Nephron progenitor cell (in vitro differentiated cells): ENCODE measurements around the gene ART4.

Experiments used
- DNase-seq: peaks from one replicate; pipeline ENCODE4 v3.0.0; 2021
- H3K27ac Mint-ChIP-seq: 2 replicates; pipeline ENCODE4 v1.8.0; 2021; ENCODE audit warnings: mild to moderate bottlenecking, moderate library complexity, mixed read lengths
- H3K27me3 Mint-ChIP-seq: 2 replicates; pipeline ENCODE4 v1.8.0; 2021; ENCODE audit warnings: mild to moderate bottlenecking, low read depth, mixed read lengths; ENCODE audit not compliant: poor library complexity
- H3K36me3 Mint-ChIP-seq: 2 replicates; pipeline ENCODE4 v1.8.0; 2021; ENCODE audit warnings: low read depth, mixed read lengths
- H3K4me1 Mint-ChIP-seq: 2 replicates; pipeline ENCODE4 v1.8.0; 2021; ENCODE audit warnings: mixed read lengths
- H3K4me3 Mint-ChIP-seq: 2 replicates; pipeline ENCODE4 v1.8.0; 2021; ENCODE audit warnings: mild to moderate bottlenecking, moderate library complexity, mixed read lengths
- H3K9me3 Mint-ChIP-seq: 2 replicates; pipeline ENCODE4 v1.8.0; 2021; ENCODE audit warnings: mild to moderate bottlenecking, moderate library complexity, mixed read lengths
- TF ChIP-seq, protein P1 (sequence below): fragments of 200-600 bp; sonication (generic); IDR thresholded peaks from 2 replicates; pipeline ENCODE4 v1.5.0; 2021; ENCODE audit warnings: antibody characterized with exemption

ART4 gene

DNA sequence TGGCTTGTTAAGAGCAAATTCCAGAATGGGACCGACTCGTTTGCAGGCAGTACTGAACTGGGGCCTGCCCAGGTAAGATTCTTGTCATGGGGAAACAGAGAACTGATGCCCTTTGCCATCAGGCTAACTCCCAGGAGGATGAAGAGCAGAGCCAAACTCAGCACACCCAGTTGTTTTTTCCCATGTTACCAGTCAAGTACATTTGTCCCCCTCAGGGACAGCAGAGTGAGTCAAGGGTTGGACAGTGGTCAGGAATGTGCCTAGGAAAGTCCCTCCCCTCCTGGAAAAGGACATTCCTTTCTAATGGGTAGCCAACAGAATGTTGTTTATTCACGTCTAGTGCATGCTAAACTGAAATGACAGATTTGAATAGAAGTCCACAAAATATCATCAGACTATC is 1.6 kb downstream of the ART4 start:
- H3K27me3 Mint-ChIP-seq, result peaks cover 3% of the 10 kb centered on the region
- peaks cover 7% of the 10 kb centered on the region for H3K4me1 Mint-ChIP-seq
- DNase-seq, result no peak
- H3K9me3 Mint-ChIP-seq, result peaks cover 9% of the 10 kb centered on the region
- H3K4me3 Mint-ChIP-seq, result no peak overlapping the region
- no peak overlapping the region for H3K27ac Mint-ChIP-seq
- H3K36me3 Mint-ChIP-seq, result no peaks in the 10 kb centered on the region
- TF ChIP-seq, protein P1, sequence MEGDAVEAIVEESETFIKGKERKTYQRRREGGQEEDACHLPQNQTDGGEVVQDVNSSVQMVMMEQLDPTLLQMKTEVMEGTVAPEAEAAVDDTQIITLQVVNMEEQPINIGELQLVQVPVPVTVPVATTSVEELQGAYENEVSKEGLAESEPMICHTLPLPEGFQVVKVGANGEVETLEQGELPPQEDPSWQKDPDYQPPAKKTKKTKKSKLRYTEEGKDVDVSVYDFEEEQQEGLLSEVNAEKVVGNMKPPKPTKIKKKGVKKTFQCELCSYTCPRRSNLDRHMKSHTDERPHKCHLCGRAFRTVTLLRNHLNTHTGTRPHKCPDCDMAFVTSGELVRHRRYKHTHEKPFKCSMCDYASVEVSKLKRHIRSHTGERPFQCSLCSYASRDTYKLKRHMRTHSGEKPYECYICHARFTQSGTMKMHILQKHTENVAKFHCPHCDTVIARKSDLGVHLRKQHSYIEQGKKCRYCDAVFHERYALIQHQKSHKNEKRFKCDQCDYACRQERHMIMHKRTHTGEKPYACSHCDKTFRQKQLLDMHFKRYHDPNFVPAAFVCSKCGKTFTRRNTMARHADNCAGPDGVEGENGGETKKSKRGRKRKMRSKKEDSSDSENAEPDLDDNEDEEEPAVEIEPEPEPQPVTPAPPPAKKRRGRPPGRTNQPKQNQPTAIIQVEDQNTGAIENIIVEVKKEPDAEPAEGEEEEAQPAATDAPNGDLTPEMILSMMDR, result no peak

DNA sequence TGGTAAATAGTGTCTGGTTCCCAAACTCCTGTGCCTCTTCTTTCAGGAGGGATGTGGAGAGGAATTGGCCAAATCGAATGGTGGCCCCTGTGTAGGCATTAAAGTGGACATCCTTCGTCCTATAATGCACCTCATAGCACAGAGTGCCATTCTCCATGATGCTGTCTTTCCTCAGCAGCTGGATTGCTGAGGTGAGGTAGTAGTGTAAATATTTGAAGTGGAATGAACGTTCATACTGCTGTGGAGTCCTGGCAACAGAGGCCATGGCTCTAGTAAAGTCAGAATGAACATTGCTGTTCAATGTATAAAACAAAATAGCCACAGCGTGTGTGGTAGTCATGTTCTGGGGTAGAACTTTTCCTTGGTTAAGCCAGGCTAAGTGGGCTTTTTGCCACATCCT is 2.7 kb downstream of the ART4 start:
- peaks cover 5% of the 10 kb centered on the region for H3K4me1 Mint-ChIP-seq

DNA sequence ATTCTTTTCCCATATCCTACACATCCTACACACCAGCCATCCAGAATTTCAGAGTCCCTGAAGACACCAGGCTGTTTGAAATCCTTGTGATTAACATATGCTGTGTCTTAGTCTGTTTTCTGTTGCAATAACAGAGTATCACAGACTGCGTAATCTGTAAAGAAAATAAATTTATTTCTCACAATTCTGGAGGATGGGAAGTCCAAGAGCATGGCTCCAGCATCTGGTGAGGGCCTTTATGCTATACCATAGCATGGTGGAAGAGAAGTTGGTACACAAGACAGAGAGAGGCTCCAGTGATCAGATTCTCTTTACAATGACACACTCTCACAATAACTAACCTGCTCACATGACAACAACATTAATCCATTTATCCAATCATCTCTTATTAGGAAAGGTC is 4.1 kb downstream of the ART4 start:
- Mint-ChIP-seq H3K4me1 (peaks cover 9% of the 10 kb centered on the region), H3K27ac (no peak overlapping the region), H3K36me3 (no peaks in the 10 kb centered on the region), H3K4me3 (no peak overlapping the region), H3K27me3 (peaks cover 3% of the 10 kb centered on the region), H3K9me3 (peaks cover 9% of the 10 kb centered on the region)
- no peak for DNase-seq
- TF ChIP-seq, protein P1, result no peak

More for the DNA sequence above, 2.7 kb downstream of the ART4 start:
- TF ChIP-seq, protein P1, result no peak
- Mint-ChIP-seq H3K36me3 (no peaks in the 10 kb centered on the region), H3K9me3 (peaks cover 9% of the 10 kb centered on the region), H3K4me3 (no peak overlapping the region), H3K27ac (no peak overlapping the region), H3K27me3 (peaks cover 3% of the 10 kb centered on the region)
- no peak for DNase-seq

DNA sequence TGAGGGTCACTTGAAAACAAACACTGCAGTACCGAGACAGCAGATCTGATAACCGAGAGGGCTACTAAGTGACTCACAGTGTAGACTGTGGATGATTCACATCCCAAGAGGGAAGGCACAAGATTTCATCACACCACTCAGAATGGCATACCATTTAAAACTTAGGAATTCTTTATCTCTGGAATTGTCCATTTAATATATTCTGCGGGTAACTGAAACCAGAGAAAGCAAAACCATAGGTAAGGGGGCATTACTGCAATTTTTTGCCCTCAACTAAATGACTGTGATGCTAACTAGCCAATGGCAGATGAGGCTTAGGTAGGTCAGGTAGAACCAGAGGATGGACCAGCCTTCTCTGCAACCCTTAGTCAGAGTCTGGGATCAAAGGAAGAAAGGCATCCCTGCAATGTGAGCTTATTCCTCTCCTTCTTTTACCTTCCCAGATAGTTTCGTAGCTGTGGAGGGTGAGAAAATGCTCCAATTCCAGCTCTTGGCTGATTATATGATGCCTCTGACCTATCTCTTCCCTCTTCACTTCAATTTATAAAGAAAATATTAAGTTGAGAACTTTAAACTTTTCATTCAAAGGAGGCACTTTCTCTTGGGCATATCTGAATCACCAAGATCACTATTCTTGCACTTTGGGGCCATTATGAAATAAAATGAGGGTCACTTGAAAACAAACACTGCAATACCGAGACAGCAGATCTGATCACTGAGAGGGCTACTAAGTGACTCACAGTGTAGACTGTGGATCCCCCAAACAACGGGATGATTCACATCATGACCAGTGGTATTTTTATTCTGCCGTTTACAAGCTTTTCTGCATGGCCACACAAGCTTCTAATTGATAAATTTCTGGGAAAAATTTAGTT is 6.8 kb downstream of the ART4 start:
- DNase-seq, result no peak
- peaks cover 9% of the 10 kb centered on the region for H3K4me1 Mint-ChIP-seq
- H3K9me3 Mint-ChIP-seq, result peaks cover 9% of the 10 kb centered on the region
- H3K4me3 Mint-ChIP-seq, result no peak overlapping the region
- peaks cover 6% of the 10 kb centered on the region for H3K27me3 Mint-ChIP-seq
- no peak overlapping the region for H3K27ac Mint-ChIP-seq
- TF ChIP-seq, protein P1, result no peak
- no peaks in the 10 kb centered on the region for H3K36me3 Mint-ChIP-seq

DNA sequence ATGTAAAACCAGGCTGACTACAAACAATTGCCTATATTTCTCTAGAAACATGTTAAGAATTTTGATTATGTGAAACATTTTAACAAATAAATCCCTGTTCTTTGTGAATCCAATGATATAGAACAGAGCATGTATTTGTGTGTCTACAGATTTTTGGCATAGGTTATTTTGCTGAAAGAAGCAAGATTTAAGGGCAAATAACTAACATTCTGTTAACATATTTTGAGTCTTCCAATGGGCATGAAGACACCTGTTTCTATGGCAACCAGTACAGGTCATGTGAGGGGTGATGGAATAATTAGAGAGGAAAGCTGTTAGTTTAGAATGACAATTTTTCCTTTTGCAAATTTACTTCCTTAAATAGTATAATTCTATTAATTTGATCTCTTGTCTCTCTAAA is 8.8 kb downstream of the ART4 start:
- no peak for DNase-seq
- H3K27me3 Mint-ChIP-seq, result peaks cover 5% of the 10 kb centered on the region
- H3K27ac Mint-ChIP-seq, result no peak overlapping the region

More for the DNA sequence above, 8.8 kb downstream of the ART4 start:
- H3K4me1 Mint-ChIP-seq, result peaks cover 9% of the 10 kb centered on the region
- TF ChIP-seq, protein P1, result no peak
- H3K9me3 Mint-ChIP-seq, result peaks cover 6% of the 10 kb centered on the region
- H3K36me3 Mint-ChIP-seq, result no peaks in the 10 kb centered on the region
- H3K4me3 Mint-ChIP-seq, result no peak overlapping the region
